Colonic mucosa (tissue), 4 donors: ENCODE measurements around the gene TCF23. TPM values are rescaled to one million over a fixed set of nuclear protein-coding genes. Genes with fewer than 3 reads are reported as not detected.

Experiments
- DNase-seq: peaks from one replicate; pipeline ENCODE4 v3.0.0-alpha.2; 2020
- H3K27ac ChIP-seq: fragments of 200-600 bp; one replicate; pipeline ENCODE4 v1.8.0; 2021
- H3K27me3 ChIP-seq: fragments of 200-600 bp; one replicate; pipeline ENCODE4 v1.8.0; 2021
- H3K36me3 ChIP-seq: fragments of 200-600 bp; one replicate; pipeline ENCODE4 v1.8.0; 2021
- H3K4me1 ChIP-seq: fragments of 200-600 bp; one replicate; pipeline ENCODE4 v1.8.0; 2021; ENCODE audit warnings: mild to moderate bottlenecking
- H3K4me3 ChIP-seq: fragments of 200-600 bp; one replicate; pipeline ENCODE4 v1.8.0; 2021
- H3K9ac ChIP-seq, 2 donors: one replicate each; pipeline ENCODE4 v1.7.0; 2013; ENCODE audit warnings: control low read depth in 2 of 2, low read depth in 2 of 2, low read length in 2 of 2
- H3K9me3 ChIP-seq: fragments of 200-600 bp; one replicate; pipeline ENCODE4 v1.8.0; 2021
- intact Hi-C: fragments of 100-400 bp; cut with DNase I; formaldehyde crosslinking; loops from one replicate; pipeline ENCODE4 v1.14.1; 2022
- total RNA-seq, 2 donors: library from RNA; stranded (reverse); fragmentation: NEBNext Ultra II Directional in 1 of 2; extraction: Animal tissue kit (Norgen Biotek cat#: 25700) in 1 of 2; gene quantifications; one replicate each; pipeline ENCODE4 v1.2.1, GENCODE V29; 2021
- TF ChIP-seq, protein P1 (sequence below): fragments of 200-600 bp; IDR thresholded peaks from one replicate; pipeline ENCODE4 v1.8.0; 2022; ENCODE audit warnings: antibody characterized with exemption, mild to moderate bottlenecking
- donor health status: healthy.
- donor health status: DM: no; HTN: no; CAD: no.
- donor health status: DM: no; HTN: no; CAD: no.

The TCF23 gene
- total RNA-seq, 2 donors from 2014 or later = 0.05 to 0.07 TPM

DNA sequence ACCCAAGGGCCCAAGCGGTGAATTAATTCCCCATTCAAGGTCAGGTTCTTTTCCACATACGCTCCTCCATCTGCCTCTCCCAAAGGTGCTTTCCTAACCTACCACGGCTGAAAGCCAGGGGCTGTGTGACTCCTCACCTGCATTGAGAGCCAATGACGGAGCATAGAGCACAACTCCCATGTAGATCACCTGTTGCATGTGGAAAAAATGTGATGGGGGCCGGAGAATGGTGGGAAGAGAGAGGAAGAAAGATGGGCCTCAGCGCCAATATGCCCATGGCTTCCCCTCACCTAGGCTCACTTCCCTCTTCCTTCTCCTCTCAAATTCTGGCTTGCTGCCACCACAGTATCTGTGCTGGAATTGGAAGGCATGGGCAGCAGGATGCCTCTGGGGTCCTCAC, 57.5 kb downstream of the TCF23 start:
- no peaks in the 10 kb centered on the region for H3K9me3 ChIP-seq
- peaks cover 4% of the 10 kb centered on the region for H3K4me1 ChIP-seq
- no peaks in the 10 kb centered on the region for H3K36me3 ChIP-seq
- H3K9ac ChIP-seq = no peak overlapping the region
- H3K4me3 ChIP-seq = no peak overlapping the region
- H3K27me3 ChIP-seq = no peaks in the 10 kb centered on the region
- no peak for DNase-seq
- intact Hi-C loops = no loop called here
- TF ChIP-seq, protein P1, sequence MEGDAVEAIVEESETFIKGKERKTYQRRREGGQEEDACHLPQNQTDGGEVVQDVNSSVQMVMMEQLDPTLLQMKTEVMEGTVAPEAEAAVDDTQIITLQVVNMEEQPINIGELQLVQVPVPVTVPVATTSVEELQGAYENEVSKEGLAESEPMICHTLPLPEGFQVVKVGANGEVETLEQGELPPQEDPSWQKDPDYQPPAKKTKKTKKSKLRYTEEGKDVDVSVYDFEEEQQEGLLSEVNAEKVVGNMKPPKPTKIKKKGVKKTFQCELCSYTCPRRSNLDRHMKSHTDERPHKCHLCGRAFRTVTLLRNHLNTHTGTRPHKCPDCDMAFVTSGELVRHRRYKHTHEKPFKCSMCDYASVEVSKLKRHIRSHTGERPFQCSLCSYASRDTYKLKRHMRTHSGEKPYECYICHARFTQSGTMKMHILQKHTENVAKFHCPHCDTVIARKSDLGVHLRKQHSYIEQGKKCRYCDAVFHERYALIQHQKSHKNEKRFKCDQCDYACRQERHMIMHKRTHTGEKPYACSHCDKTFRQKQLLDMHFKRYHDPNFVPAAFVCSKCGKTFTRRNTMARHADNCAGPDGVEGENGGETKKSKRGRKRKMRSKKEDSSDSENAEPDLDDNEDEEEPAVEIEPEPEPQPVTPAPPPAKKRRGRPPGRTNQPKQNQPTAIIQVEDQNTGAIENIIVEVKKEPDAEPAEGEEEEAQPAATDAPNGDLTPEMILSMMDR = no peak
- H3K27ac ChIP-seq = no peak overlapping the region

Other genes starting within 250 kb of the TCF23 start
- 10 to 100 TPM; 21.6 to 22.0 TPM for gene MAPRE3, start 178.4 kb upstream of the TCF23 start, total RNA-seq
- gene TMEM214, start 116.0 kb upstream of the TCF23 start, total RNA-seq = 100 to 1,000 TPM in 1 of 2 donors, 10 to 100 TPM in 1; 76.6 to 121 TPM
- 10 to 100 TPM; 15.1 to 16.8 TPM for gene AGBL5, start 97.3 kb upstream of the TCF23 start, total RNA-seq
- 100 to 1,000 TPM; 272 to 331 TPM for gene OST4, start 77.3 kb upstream of the TCF23 start, total RNA-seq
- gene EMILIN1, start 70.4 kb upstream of the TCF23 start, total RNA-seq = 10 to 100 TPM; 20.2 to 43.0 TPM
- gene KHK, start 62.2 kb upstream of the TCF23 start, total RNA-seq = 10 to 100 TPM in 1 of 2 donors, 1 to 10 TPM in 1; 8.9 to 20.3 TPM
- gene CGREF1, start 29.9 kb upstream of the TCF23 start, total RNA-seq = 1 to 10 TPM; 1.3 to 3.1 TPM
- gene ABHD1, start 25.2 kb upstream of the TCF23 start, total RNA-seq = not detected
- gene PREB, start 14.4 kb upstream of the TCF23 start, total RNA-seq = 10 to 100 TPM; 42.7 to 72.1 TPM
- not detected for gene PRR30, start 9.6 kb upstream of the TCF23 start, total RNA-seq
- 10 to 100 TPM; 80.7 to 83.4 TPM for gene ATRAID, start 63.0 kb downstream of the TCF23 start, total RNA-seq
- gene SLC5A6, start 63.3 kb downstream of the TCF23 start, total RNA-seq = 10 to 100 TPM; 19.4 to 57.5 TPM
- gene CAD, start 68.4 kb downstream of the TCF23 start, total RNA-seq = 10 to 100 TPM; 11.1 to 49.1 TPM
- gene SLC30A3, start 114.0 kb downstream of the TCF23 start, total RNA-seq = not detected
- not detected for gene DNAJC5G, start 126.4 kb downstream of the TCF23 start, total RNA-seq
- gene TRIM54, start 133.4 kb downstream of the TCF23 start, total RNA-seq = under 1 TPM in 1 of 2 donors, not detected in 1; 0.24 TPM
- gene UCN, start 159.4 kb downstream of the TCF23 start, total RNA-seq = 1 to 10 TPM in 1 of 2 donors, under 1 TPM in 1; 0.74 to 1.0 TPM
- gene MPV17, start 174.1 kb downstream of the TCF23 start, total RNA-seq = 10 to 100 TPM; 35.0 to 58.3 TPM
- gene GTF3C2, start 207.8 kb downstream of the TCF23 start, total RNA-seq = 10 to 100 TPM; 48.4 to 60.0 TPM
- 10 to 100 TPM; 34.5 to 35.4 TPM for gene EIF2B4, start 221.3 kb downstream of the TCF23 start, total RNA-seq
- 10 to 100 TPM; 77.1 to 99.6 TPM for gene SNX17, start 221.6 kb downstream of the TCF23 start, total RNA-seq
- gene ZNF513, start 231.7 kb downstream of the TCF23 start, total RNA-seq = 10 to 100 TPM; 21.7 to 24.5 TPM